Subcutaneous adipose tissue (tissue), 4 donors: ENCODE data around the gene NUMB. TPM values are rescaled to one million over a fixed set of nuclear protein-coding genes. Genes with fewer than 3 reads are reported as not detected.

Experiments
- CTCF ChIP-seq: fragments of 450-650 bp; IDR thresholded peaks from one replicate; pipeline ENCODE4 v1.5.1; 2016; ENCODE audit warnings: low read depth, mild to moderate bottlenecking, control low read depth, antibody characterized with exemption, moderate library complexity
- total RNA-seq, 4 donors: library from RNA; depleted of rRNA; stranded (reverse); fragments of >200 nt; gene quantifications; one replicate each; pipeline ENCODE4 v1.1.0, GENCODE V29; 2016

The NUMB gene
- total RNA-seq, 4 donors from 2014 or later = 45.1 to 85.8 (median 61.2) TPM

- TF ChIP-seq CTCF = no peak
These were observed 206.7 kb downstream of the NUMB start for GRCh38 chr14:73251516-73252215.

GRCh38 chr14:73250781-73251500 is 207.4 kb downstream of the NUMB start:
- no peak for TF ChIP-seq CTCF

GRCh38 chr14:73250317-73250713 is 208.0 kb downstream of the NUMB start:
- no peak for TF ChIP-seq CTCF

- TF ChIP-seq CTCF = no peak
These were observed 208.6 kb downstream of the NUMB start for GRCh38 chr14:73249564-73250316.

GRCh38 chr14:73249108-73249507 is 209.2 kb downstream of the NUMB start:
- TF ChIP-seq CTCF = no peak

- TF ChIP-seq CTCF = no peak
These were observed 210.1 kb downstream of the NUMB start for GRCh38 chr14:73248108-73248868.
